Progenitor cell of endocrine pancreas (in vitro differentiated cells): ENCODE measurements around the gene VPS13C. TPM values are rescaled to one million over a fixed set of nuclear protein-coding genes. Genes with fewer than 3 reads are reported as not detected.

Experiments
- DNase-seq: peaks from one replicate; pipeline ENCODE4 v3.0.0; 2021; ENCODE audit warnings: low spot score; ENCODE audit not compliant: unreplicated experiment
- H3K27ac Mint-ChIP-seq: 2 replicates; pipeline ENCODE4 v1.8.0; 2021; ENCODE audit warnings: mild to moderate bottlenecking, moderate library complexity, mixed read lengths
- H3K27me3 Mint-ChIP-seq: 2 replicates; pipeline ENCODE4 v1.8.0; 2021; ENCODE audit warnings: mixed read lengths
- H3K36me3 Mint-ChIP-seq: 2 replicates; pipeline ENCODE4 v1.8.0; 2022; ENCODE audit warnings: mixed read lengths; ENCODE audit not compliant: insufficient read depth
- H3K4me1 Mint-ChIP-seq: 2 replicates; pipeline ENCODE4 v1.8.0; 2021; ENCODE audit warnings: low read depth, mixed read lengths
- H3K4me3 Mint-ChIP-seq: 2 replicates; pipeline ENCODE4 v1.8.0; 2021; ENCODE audit warnings: low read depth, mild to moderate bottlenecking, moderate library complexity, mixed read lengths
- H3K9me3 Mint-ChIP-seq: 2 replicates; pipeline ENCODE4 v1.8.0; 2021; ENCODE audit warnings: low read depth, mixed read lengths
- total RNA-seq: library from RNA; stranded (reverse); gene quantifications from 2 replicates; pipeline ENCODE4 v1.2.1, GENCODE V29; 2021
- TF ChIP-seq, protein P1 (sequence below): fragments of 200-600 bp; sonication (generic); IDR thresholded peaks from one replicate; pipeline ENCODE4 v1.5.0; 2021; ENCODE audit warnings: antibody characterized with exemption, mild to moderate bottlenecking; ENCODE audit not compliant: unreplicated experiment

VPS13C gene
- total RNA-seq, 1 donor from 2014 or later: 47.7 TPM

DNA sequence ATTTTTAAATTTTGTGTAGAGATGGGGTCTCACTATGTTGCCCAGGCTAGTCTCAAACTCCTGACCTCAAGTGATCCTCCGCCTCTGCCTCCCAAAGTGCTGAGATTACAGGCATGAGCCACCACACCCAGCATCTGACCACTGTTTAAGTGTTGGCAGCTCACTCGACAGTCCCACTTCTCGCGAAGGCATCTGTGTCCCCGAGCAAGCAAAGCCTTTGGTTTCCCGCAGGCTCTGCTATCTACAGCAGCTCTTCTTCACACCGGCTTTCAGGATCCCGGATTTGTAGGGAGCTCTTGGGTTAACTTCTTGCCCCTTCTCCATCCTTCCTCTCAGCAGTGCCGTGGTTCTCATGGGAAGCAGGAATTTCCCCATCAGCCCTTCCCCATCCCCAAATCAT lies 240.9 kb downstream of the VPS13C start:
- H3K27ac Mint-ChIP-seq: no peak overlapping the region
- no peak overlapping the region for H3K4me3 Mint-ChIP-seq
- H3K27me3 Mint-ChIP-seq: peaks cover 17% of the 10 kb centered on the region
- TF ChIP-seq, protein P1, sequence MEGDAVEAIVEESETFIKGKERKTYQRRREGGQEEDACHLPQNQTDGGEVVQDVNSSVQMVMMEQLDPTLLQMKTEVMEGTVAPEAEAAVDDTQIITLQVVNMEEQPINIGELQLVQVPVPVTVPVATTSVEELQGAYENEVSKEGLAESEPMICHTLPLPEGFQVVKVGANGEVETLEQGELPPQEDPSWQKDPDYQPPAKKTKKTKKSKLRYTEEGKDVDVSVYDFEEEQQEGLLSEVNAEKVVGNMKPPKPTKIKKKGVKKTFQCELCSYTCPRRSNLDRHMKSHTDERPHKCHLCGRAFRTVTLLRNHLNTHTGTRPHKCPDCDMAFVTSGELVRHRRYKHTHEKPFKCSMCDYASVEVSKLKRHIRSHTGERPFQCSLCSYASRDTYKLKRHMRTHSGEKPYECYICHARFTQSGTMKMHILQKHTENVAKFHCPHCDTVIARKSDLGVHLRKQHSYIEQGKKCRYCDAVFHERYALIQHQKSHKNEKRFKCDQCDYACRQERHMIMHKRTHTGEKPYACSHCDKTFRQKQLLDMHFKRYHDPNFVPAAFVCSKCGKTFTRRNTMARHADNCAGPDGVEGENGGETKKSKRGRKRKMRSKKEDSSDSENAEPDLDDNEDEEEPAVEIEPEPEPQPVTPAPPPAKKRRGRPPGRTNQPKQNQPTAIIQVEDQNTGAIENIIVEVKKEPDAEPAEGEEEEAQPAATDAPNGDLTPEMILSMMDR: no peak
- H3K4me1 Mint-ChIP-seq: no peaks in the 10 kb centered on the region
- no peaks in the 10 kb centered on the region for H3K9me3 Mint-ChIP-seq
- no peaks in the 10 kb centered on the region for H3K36me3 Mint-ChIP-seq
- no peak for DNase-seq

DNA sequence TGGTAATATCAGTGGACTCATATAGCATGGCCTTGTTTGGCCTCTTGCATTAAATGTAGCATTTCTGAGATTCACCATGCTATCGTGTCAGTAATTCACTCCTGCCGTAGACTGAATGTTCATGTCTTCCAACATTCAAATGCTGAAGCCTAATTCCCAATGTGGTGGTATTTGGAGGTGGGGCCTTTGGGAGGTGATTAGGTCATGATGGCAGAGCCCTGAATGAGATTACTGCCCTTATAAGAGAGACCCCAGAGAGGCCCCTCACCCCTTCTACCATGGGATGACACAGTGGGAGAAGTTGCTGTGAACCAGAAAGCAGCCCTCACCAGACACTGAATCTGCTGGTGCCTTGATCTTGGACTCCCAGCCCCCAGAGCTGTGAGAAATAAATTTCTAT lies 241.4 kb downstream of the VPS13C start:
- H3K9me3 Mint-ChIP-seq: no peaks in the 10 kb centered on the region
- H3K36me3 Mint-ChIP-seq: no peaks in the 10 kb centered on the region
- DNase-seq: no peak
- H3K27me3 Mint-ChIP-seq: peaks cover 14% of the 10 kb centered on the region
- H3K27ac Mint-ChIP-seq: no peak overlapping the region
- H3K4me1 Mint-ChIP-seq: no peaks in the 10 kb centered on the region
- TF ChIP-seq, protein P1: no peak
- H3K4me3 Mint-ChIP-seq: no peak overlapping the region

- TF ChIP-seq, protein P1: no peak
- Mint-ChIP-seq H3K27ac (no peak overlapping the region), H3K27me3 (peaks cover 14% of the 10 kb centered on the region), H3K9me3 (no peaks in the 10 kb centered on the region), H3K36me3 (no peaks in the 10 kb centered on the region), H3K4me1 (no peaks in the 10 kb centered on the region), H3K4me3 (no peak overlapping the region)
- DNase-seq: no peak
Measured at GRCh38 chr15:61816856-61817255, 243.4 kb downstream of the VPS13C start.

- DNase-seq: no peak
- Mint-ChIP-seq H3K4me3 (no peak overlapping the region), H3K9me3 (no peaks in the 10 kb centered on the region), H3K27me3 (peaks cover 3% of the 10 kb centered on the region), H3K36me3 (no peaks in the 10 kb centered on the region), H3K27ac (no peak overlapping the region), H3K4me1 (no peaks in the 10 kb centered on the region)
- TF ChIP-seq, protein P1: no peak
Measured at GRCh38 chr15:61815356-61816083, 244.7 kb downstream of the VPS13C start.

GRCh38 chr15:61812476-61812875 lies 247.8 kb downstream of the VPS13C start:
- Mint-ChIP-seq H3K36me3 (no peaks in the 10 kb centered on the region), H3K4me1 (no peaks in the 10 kb centered on the region), H3K4me3 (no peak overlapping the region), H3K9me3 (no peaks in the 10 kb centered on the region), H3K27me3 (peaks cover under 1% of the 10 kb centered on the region), H3K27ac (no peak overlapping the region)
- TF ChIP-seq, protein P1: no peak
- DNase-seq: no peak
